Activated CD4-positive, alpha-beta T cell treated with anti-CD3 and anti-CD28 coated beads, Interleukin-2, amount 50 U/mL, for 1 hour (primary cell): Measurements from ENCODE around the gene ARF3.
A peak's percentile ranks its signal among the peaks of the same experiment; 100 is the strongest.

Source experiments
- DNase-seq: peaks from one replicate; pipeline ENCODE4 v3.0.0-alpha.2; 2020

ARF3 gene

DNA sequence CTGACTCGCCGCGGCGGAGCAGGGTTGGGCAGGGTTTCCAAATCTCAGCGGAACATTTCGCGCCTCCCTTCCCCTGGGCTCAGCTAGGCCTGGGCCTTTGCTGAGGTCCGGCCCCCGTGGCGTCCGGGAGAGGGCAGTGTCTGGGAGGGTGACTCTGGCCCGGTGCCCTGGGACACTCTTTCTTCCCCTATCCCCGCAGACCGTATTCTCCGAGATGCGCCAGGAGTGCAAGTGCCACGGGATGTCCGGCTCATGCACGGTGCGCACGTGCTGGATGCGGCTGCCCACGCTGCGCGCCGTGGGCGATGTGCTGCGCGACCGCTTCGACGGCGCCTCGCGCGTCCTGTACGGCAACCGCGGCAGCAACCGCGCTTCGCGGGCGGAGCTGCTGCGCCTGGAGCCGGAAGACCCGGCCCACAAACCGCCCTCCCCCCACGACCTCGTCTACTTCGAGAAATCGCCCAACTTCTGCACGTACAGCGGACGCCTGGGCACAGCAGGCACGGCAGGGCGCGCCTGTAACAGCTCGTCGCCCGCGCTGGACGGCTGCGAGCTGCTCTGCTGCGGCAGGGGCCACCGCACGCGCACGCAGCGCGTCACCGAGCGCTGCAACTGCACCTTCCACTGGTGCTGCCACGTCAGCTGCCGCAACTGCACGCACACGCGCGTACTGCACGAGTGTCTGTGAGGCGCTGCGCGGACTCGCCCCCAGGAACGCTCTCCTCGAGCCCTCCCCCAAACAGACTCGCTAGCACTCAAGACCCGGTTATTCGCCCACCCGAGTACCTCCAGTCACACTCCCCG lies 23.9 kb upstream of the ARF3 start:
- DNase-seq = peak; percentile 56

- no peak for DNase-seq
Observed at GRCh38 chr12:48980389-48980952, 23.2 kb upstream of the ARF3 start.

GRCh38 chr12:48979602-48980388 lies 22.5 kb upstream of the ARF3 start:
- DNase-seq = no peak

DNA sequence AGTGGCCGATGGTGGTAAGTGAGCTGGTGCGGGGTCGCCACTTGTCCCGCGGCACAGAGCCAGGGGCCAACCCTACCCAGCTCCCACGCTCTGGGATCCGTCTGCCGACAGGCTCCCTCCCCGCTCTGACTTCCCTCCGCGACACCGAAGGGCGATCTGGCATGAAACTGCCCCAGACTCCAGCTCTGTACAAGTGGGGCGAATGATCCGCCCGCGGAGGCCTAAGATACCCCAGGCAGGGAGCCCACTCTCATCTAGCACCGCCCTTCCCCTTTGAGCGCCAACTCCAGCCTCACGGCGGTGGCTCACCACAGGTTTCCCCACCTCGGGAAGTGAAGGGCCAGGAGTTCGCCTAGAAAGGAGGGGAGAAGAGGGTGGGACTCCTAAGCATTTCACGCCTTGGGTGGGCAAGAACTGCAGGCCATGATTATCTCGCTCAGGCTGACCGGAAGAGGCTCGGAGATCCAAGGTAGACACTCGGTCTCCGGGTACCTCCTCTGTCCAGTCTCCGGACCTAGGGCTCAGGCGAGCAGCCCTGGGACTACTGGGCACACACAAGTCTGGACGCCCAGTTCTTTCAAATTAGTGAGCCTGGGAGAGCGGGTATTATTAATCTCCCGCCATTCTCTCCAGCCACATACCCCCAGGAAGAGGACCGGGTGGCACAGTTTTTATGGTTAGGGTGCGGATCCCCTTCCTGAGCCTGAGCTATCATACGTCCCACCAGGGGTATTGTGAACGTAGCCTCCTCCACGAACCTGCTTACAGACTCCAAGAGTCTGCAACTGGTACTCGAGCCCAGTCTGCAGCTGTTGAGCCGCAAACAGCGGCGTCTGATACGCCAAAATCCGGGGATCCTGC lies 21.7 kb upstream of the ARF3 start:
- no peak for DNase-seq

GRCh38 chr12:48978291-48978740 lies 21.0 kb upstream of the ARF3 start, which contains the start of gene WNT1:
Gene WNT1, plus strand, starts transcription at chr12:48978322. Its CDS starts 329 bp downstream, at chr12:48978651.
- no peak for DNase-seq

- DNase-seq = peak; percentile 82
Observed at GRCh38 chr12:48977290-48978281, 20.3 kb upstream of the ARF3 start.

DNA sequence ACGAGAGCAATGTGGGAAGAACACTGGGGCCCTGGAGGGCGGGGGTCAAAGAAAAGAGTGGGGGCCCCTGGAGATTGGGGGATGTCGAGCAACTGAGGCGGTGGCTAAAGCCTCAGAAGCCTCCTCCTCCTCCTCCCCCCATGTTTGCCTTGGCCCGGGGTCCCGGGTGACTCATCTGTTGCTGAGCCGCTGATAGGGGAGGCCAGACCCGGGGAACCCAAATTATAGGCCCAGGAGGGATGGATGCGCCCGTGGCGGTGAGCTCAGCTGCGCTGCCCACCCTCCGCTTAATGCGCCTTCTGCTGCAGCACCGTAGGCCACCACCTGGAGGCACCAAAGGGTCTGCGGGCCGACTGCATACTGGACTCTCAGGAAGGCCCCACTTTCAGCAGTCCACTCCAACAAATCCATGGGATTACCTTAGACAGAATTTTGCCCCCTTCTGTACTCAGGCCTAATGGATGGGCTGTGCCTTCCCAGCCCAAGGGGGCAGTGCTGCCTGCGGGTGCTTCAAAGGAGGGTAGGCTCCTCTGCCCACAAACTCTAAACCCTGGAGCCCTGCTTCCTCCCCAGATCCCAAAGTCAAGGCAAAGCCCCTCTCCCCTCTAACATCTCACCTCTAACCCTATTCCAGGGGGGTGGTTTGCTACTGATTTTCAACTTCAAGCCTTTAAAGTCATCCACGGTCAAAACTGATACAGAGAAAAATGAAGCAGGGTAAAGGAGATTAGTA lies 16.8 kb upstream of the ARF3 start:
- peak; percentile 33 for DNase-seq

GRCh38 chr12:48973531-48973930 lies 16.2 kb upstream of the ARF3 start:
- no peak for DNase-seq

GRCh38 chr12:48972952-48973483 lies 15.7 kb upstream of the ARF3 start:
- no peak for DNase-seq

DNA sequence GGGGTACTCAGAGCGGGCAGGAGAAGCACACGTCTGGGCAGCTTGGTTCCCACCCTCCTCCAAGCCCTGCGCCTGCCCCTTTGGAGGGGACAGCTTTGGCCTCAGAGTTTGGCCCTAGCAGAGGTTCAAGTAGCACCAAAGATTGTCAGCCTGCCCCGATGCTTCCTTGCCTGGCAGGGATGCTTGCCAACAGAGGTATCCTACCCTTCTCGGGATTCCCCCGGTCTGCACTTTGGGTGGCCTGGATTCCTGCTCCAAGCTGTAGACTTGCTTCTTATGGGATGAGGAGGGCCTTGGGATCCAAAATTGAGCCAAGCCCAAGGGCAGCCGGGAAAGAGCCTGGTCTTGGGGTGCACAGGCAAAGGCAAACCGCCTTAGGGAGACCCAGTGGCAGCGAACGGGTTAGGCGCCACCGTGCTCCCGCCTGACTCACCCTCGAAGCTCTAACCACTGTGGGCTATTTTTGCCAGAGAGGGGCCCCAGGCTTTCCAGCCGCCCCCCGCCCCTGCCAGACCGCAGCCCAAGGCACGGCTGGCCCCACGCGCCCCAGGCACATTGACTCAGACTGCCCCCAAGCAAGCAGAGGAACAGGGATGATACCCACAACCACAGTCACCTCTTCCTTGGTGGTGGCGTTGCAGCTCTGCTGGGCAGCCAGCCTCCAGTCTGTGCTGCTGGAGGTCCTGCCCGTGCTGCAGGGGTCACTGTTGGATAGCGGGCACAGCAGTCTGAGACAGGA lies 15.1 kb upstream of the ARF3 start:
- DNase-seq = no peak

DNA sequence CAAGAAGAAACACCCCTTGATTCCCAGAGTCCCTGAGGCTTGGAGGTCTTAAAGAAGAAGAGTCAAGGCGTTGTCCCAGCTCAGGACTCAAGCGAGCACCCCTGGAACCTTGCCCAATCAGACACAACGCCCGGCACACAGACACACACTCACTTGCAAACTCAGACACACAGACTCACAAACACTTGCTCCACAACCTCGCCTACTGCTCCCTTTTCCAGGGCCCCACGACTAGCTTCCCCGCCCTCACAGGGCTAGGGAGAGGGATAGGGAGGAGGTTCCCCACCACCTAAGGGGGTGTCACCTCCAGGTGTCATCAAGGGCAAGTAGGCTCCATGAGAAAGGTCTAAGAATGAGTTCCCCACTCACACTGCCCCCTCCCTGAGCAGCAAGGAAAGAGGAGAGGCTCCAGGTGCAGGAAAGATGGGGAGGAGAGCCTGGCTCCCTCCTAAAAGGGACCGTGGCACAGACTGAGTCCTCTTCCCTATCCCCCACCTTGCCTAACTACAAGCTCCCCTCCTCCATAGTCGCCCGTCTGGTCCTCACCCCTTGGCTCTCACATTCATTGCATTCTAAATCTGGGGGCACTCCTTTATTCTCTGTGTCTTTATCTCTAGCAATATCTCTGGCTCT lies 13.5 kb upstream of the ARF3 start:
- no peak for DNase-seq

- peak; percentile 34 for DNase-seq
Observed at GRCh38 chr12:48969833-48970701, 12.8 kb upstream of the ARF3 start.

DNA sequence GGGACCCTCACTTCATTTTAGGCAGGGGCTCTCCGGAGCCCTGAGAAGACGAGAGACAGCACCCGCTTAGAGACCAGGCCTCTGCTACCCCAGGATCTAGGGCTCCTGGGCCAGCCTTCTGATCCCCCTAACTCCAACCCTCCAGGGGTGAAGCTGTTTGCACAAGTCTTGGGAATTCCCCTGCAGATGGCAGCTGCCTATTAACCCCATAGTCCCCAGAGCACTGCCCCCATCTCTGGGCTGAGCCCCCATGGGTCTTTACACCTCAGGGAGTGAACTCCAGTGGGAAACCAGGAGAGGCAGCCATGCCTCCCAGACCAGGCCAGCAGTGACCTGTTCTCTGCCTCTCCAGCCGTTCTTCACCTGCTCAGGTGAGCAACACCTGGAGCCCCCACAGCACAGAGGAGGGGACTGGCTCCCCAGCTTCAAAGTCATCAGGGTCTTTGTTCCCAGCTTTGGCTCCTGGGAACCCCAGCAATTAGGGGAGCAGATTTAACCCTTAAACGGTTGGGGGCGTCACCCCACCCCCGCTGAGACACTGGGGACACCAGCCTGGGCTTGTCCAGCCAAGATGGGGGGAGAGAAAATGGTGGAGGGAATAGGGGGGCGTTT lies 12.0 kb upstream of the ARF3 start:
- DNase-seq = no peak

DNA sequence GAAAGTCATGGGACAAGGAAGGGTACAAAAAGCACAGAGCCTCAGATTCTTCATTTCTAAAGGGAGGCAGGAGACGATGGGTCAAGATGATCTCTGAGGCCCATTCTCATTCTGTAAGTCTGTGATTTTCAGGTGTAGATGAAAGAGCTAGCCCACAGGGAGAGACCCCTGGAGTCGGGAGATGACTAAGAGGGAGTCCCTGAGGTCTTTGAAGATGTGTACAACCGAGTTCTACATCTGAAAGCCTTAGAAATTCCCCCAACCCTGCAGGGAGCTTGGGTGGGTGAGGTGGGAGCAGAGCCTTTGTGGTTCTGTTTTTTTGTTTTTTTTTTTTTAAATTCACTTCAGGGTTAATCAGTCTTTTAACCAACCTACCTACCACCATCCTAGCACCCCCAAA lies 11.2 kb upstream of the ARF3 start:
- no peak for DNase-seq

- no peak for DNase-seq
Observed at GRCh38 chr12:48967991-48968390, 10.7 kb upstream of the ARF3 start.

DNA sequence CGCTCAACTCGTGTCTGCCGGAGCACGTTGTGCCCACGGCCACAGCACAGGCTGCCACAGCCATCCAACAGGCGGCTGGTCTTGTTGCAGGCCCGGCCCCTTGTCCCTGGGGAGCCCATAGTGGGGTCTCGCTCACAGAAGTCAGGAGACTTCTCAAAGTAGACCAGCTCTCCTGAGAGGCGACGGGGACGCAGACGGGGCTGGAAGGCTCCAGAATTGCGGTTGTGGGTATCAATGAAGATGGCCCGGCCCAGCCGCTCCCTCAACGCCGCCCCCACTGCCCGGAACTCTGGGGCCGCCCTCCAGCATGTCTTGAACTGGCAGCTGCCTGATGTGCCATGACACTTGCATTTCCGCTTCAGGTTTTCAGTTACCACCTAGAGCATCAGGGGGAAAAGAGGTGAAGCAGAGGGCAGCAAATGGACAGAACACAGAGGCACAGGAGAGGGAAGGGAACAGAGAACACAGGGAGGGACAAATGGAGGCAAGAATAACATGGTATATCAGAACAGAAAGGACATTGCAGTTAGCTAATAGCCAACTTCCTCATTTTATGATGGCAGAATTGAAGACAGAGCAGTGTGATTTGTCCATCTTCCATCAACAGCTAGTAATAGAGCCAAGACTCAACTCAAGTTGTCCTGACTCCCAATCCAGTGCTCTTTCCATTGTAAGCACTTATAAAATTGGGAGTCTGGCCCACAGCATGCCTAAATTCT lies 9.0 kb upstream of the ARF3 start:
- no peak for DNase-seq

DNA sequence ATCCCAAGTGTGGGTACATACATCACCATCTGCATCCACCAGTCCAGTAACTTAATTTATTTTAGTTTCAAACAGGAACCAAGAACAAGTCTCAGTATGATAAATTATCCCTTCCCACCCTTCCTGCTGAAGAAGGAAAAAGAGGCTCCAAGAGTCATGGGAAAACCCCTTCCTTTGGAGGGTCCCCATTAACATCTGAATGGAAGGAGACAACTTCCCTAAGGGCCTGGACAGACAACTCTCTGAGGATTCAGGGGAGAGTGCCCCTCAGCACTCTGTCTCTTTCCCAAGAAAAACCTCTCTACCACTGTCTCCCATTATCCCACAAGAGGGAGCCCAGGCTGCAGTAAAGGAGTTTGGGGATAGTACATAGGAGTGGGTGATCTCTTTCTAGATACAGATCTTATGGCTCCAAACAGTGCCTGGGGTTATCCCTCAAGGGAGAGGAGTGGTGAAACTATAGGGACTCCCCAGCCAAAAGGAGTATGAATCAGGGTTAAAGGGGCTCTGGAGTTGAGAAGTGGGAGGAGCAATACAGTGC lies 8.1 kb upstream of the ARF3 start:
- no peak for DNase-seq
